DOHH2 (cell line): Measurements from ENCODE around the gene CTRL.

ENCODE experiments used
- H3F3A ChIP-seq: fragments of 200-600 bp; sonication (generic), shearing (Covaris generic); 2 replicates; pipeline ENCODE4 v1.6.0; 2016; ENCODE audit warnings: antibody characterized with exemption, mild to moderate bottlenecking; ENCODE audit not compliant: control insufficient read depth, insufficient read depth
- H3K27ac ChIP-seq: fragments of 200-600 bp; sonication (generic); 2 replicates; pipeline ENCODE4 v1.5.1; 2014; ENCODE audit warnings: low read depth, mild to moderate bottlenecking, low read length, moderate library complexity
- H3K27me3 ChIP-seq: fragments of 200-600 bp; sonication (generic); 2 replicates; pipeline ENCODE4 v1.6.1; 2014; ENCODE audit warnings: mild to moderate bottlenecking, low read length, mixed read lengths; ENCODE audit not compliant: control insufficient read depth
- H3K36me3 ChIP-seq: fragments of 200-600 bp; sonication (generic); 2 replicates; pipeline ENCODE4 v1.6.1; 2014; ENCODE audit warnings: mild to moderate bottlenecking, low read length, moderate library complexity, mixed read lengths; ENCODE audit not compliant: control insufficient read depth
- H3K4me1 ChIP-seq: fragments of 200-600 bp; sonication (generic); 2 replicates; pipeline ENCODE4 v1.6.1; 2014; ENCODE audit warnings: mild to moderate bottlenecking, low read length, mixed read lengths; ENCODE audit not compliant: control insufficient read depth
- H3K4me2 ChIP-seq: fragments of 200-600 bp; sonication (generic); 2 replicates; pipeline ENCODE4 v1.6.0; 2014; ENCODE audit warnings: mild to moderate bottlenecking, low read length, moderate library complexity
- H3K4me3 ChIP-seq: fragments of 200-600 bp; sonication (generic); 2 replicates; pipeline ENCODE4 v1.5.1; 2014; ENCODE audit warnings: mild to moderate bottlenecking, low read length, mixed read lengths
- H3K79me2 ChIP-seq: fragments of 200-600 bp; sonication (generic); 2 replicates; pipeline ENCODE4 v1.6.1; 2014; ENCODE audit warnings: mild to moderate bottlenecking, low read length, mixed read lengths; ENCODE audit not compliant: control insufficient read depth
- H3K9me2 ChIP-seq: fragments of 200-600 bp; sonication (generic); replicated peaks from 2 replicates; pipeline ENCODE4 v1.6.1; 2014; ENCODE audit warnings: mild to moderate bottlenecking, low read length, mixed read lengths; ENCODE audit not compliant: control insufficient read depth
- H3K9me3 ChIP-seq: fragments of 200-600 bp; sonication (generic); 2 replicates; pipeline ENCODE4 v1.6.1; 2014; ENCODE audit warnings: antibody characterized with exemption, low read length, mixed read lengths; ENCODE audit not compliant: control insufficient read depth, insufficient read depth
- H4K20me1 ChIP-seq: fragments of 200-600 bp; sonication (generic); 2 replicates; pipeline ENCODE4 v1.6.0; 2014; ENCODE audit warnings: low read depth, mild to moderate bottlenecking, antibody characterized with exemption, low read length, moderate library complexity; ENCODE audit not compliant: control insufficient read depth, insufficient read depth
- EZH2phosphoT487 ChIP-seq: fragments of 200-600 bp; sonication (generic); IDR thresholded peaks from 2 replicates; pipeline ENCODE4 v1.6.1; 2017; ENCODE audit warnings: borderline replicate concordance, mild to moderate bottlenecking, antibody characterized with exemption, low read length, moderate library complexity, mixed read lengths
- TF ChIP-seq, protein P1 (sequence below): fragments of 200-600 bp; sonication (generic); IDR thresholded peaks from one replicate; pipeline ENCODE4 v1.5.1; 2014; ENCODE audit warnings: antibody characterized with exemption, mild to moderate bottlenecking, low read depth, low read length; ENCODE audit not compliant: poor library complexity, severe bottlenecking

The CTRL gene

DNA sequence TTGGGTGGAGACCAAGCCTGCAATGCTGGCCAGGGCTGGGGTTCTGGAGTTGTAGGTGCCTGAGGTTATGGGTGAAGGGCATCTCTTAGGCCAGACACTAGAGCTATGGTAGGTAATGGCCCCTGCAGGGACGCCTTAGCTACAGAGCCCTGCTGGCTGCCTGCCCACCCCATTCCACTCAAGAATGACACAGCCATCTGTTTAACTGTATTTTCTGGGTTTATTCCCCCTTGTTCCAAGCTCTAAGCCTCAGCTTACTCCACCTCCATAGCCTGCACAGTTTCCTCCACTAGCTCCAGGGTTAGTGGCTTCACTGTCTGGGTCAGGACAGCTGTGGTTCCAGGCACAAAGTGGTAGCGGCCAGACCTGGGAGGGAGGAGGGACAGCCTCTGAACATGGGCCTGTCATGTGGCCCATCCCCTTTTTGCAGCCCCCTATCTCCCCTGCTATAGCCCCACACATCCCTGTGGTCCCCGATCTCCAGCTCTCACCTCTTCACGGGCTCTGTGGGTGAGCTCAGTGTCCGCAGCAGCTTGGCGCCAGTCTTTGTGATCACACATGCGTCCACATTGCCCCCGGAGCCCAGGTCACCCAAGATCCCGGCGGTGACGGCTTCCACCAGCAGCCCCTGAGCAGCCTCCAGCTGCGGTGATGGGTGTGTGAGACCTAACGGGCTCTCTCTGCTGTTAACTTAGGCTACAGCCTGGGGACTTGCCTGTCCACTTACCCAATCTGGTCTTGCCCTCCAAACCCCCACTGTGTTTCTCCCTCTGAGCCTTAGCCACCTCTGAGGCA, 2.8 kb upstream of the CTRL start:
- H3F3A ChIP-seq: peaks cover 4% of the 10 kb centered on the region; the same call in 1 of the 2 replicates
- peaks cover 31% of the 10 kb centered on the region for H3K79me2 ChIP-seq
- H3K9me2 ChIP-seq: no peaks in the 10 kb centered on the region
- peak overlapping the region; percentile 98 for H3K4me3 ChIP-seq
- H3K36me3 ChIP-seq: peaks cover 43% of the 10 kb centered on the region
- H3K27ac ChIP-seq: no peak overlapping the region
- no peaks in the 10 kb centered on the region for H4K20me1 ChIP-seq
- peak overlapping the region; percentile 98 for H3K4me2 ChIP-seq
- peaks cover 21% of the 10 kb centered on the region for H3K4me1 ChIP-seq
- no peaks in the 10 kb centered on the region for H3K9me3 ChIP-seq
- H3K27me3 ChIP-seq: no peaks in the 10 kb centered on the region
- TF ChIP-seq, protein P1, sequence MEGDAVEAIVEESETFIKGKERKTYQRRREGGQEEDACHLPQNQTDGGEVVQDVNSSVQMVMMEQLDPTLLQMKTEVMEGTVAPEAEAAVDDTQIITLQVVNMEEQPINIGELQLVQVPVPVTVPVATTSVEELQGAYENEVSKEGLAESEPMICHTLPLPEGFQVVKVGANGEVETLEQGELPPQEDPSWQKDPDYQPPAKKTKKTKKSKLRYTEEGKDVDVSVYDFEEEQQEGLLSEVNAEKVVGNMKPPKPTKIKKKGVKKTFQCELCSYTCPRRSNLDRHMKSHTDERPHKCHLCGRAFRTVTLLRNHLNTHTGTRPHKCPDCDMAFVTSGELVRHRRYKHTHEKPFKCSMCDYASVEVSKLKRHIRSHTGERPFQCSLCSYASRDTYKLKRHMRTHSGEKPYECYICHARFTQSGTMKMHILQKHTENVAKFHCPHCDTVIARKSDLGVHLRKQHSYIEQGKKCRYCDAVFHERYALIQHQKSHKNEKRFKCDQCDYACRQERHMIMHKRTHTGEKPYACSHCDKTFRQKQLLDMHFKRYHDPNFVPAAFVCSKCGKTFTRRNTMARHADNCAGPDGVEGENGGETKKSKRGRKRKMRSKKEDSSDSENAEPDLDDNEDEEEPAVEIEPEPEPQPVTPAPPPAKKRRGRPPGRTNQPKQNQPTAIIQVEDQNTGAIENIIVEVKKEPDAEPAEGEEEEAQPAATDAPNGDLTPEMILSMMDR: no peak
- TF ChIP-seq EZH2phosphoT487: no peak

DNA sequence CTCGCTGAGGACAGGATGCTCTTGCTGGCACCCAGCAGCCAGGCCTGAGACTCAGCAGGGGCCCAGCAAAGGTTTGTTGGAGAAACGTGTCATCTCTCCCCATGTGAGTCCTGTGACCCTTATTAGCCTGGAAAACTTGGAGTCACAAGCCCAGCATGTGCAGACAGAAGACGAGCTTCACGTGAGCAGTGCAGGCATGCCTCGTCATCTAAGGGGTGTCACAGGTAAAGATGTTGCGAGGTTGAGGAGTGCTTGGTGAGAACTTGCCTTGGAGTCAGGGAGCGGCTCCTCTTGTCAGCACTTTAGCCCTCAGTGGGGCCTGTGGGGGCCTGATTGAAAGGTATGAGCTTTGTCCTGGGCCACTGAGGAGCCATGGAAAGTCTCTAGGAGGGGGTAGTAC, 2.1 kb upstream of the CTRL start:
- H3K4me3 ChIP-seq: no peak overlapping the region
- H3K36me3 ChIP-seq: peaks cover 48% of the 10 kb centered on the region
- peaks cover 21% of the 10 kb centered on the region for H3K4me1 ChIP-seq
- H3K79me2 ChIP-seq: peaks cover 31% of the 10 kb centered on the region
- H3K27ac ChIP-seq: no peak overlapping the region
- peaks cover 4% of the 10 kb centered on the region; the same call in 1 of the 2 replicates for H3F3A ChIP-seq
- H3K9me3 ChIP-seq: no peaks in the 10 kb centered on the region
- H3K4me2 ChIP-seq: no peak overlapping the region
- no peaks in the 10 kb centered on the region for H3K27me3 ChIP-seq
- no peaks in the 10 kb centered on the region for H3K9me2 ChIP-seq
- no peak for TF ChIP-seq EZH2phosphoT487
- TF ChIP-seq, protein P1: no peak
- no peaks in the 10 kb centered on the region for H4K20me1 ChIP-seq

- Histone ChIP-seq H3K9me2 (no peaks in the 10 kb centered on the region), H4K20me1 (0 out of 2 replicates have a peak, but pooled peaks cover 4% of the 10 kb centered on the region), H3F3A (peaks cover 4% of the 10 kb centered on the region; the same call in 1 of the 2 replicates), H3K36me3 (peaks cover 54% of the 10 kb centered on the region), H3K4me3 (no peak overlapping the region), H3K79me2 (peaks cover 27% of the 10 kb centered on the region), H3K4me1 (peaks cover 22% of the 10 kb centered on the region), H3K4me2 (no peak overlapping the region), H3K9me3 (no peaks in the 10 kb centered on the region), H3K27ac (no peak overlapping the region), H3K27me3 (no peaks in the 10 kb centered on the region)
- TF ChIP-seq, protein P1: no peak
- TF ChIP-seq EZH2phosphoT487: no peak
Measured at GRCh38 chr16:67932462-67932840, 789 bp upstream of the CTRL start.
